IPS-15b (cell line): ENCODE results near the gene EIF2S1.
A peak's percentile ranks its signal among the peaks of the same experiment; 100 is the strongest.
"Not testable (repeated sequence)": the region's sequence is repeated elsewhere in the genome, so short reads cannot be mapped to it uniquely, and the experiment has no call there.

Experiments
- H3K27me3 ChIP-seq: one replicate; pipeline ENCODE4 v1.6.1; 2013; ENCODE audit warnings: low read length; ENCODE audit not compliant: control insufficient read depth, insufficient read depth
- H3K36me3 ChIP-seq: one replicate; pipeline ENCODE4 v1.6.1; 2013; ENCODE audit warnings: low read length; ENCODE audit not compliant: control insufficient read depth, insufficient read depth
- H3K4me1 ChIP-seq: one replicate; pipeline ENCODE4 v1.6.1; 2013; ENCODE audit warnings: mild to moderate bottlenecking, low read length; ENCODE audit not compliant: control insufficient read depth, insufficient read depth
- H3K4me3 ChIP-seq: one replicate; pipeline ENCODE4 v1.5.1; 2013; ENCODE audit warnings: low read depth, low read length
- H3K9ac ChIP-seq: one replicate; pipeline ENCODE4 v1.6.1; 2013; ENCODE audit warnings: low read depth, mild to moderate bottlenecking, low read length
- H3K9me3 ChIP-seq: one replicate; pipeline ENCODE4 v1.6.1; 2013; ENCODE audit warnings: mild to moderate bottlenecking, low read length; ENCODE audit not compliant: control insufficient read depth, insufficient read depth

EIF2S1 gene

GRCh38 chr14:67359775-67360469, at the start of gene EIF2S1, which contains the start of gene ATP6V1D:
TSS of gene EIF2S1 (plus strand) at chr14:67360328. CDS start at chr14:67364768, 4,440 bp downstream.
TSS of gene ATP6V1D (minus strand) at chr14:67359804. CDS start at chr14:67359698, 106 bp downstream.
- Histone ChIP-seq H3K4me3 (peak within 1 kb of the TSS; percentile 96), H3K9me3 (no peaks in the 10 kb centered on the region), H3K27me3 (no peaks in the 10 kb centered on the region), H3K36me3 (peaks cover 3% of the 10 kb centered on the region), H3K4me1 (peaks cover 3% of the 10 kb centered on the region), H3K9ac (peak within 1 kb of the TSS; percentile 99)

DNA sequence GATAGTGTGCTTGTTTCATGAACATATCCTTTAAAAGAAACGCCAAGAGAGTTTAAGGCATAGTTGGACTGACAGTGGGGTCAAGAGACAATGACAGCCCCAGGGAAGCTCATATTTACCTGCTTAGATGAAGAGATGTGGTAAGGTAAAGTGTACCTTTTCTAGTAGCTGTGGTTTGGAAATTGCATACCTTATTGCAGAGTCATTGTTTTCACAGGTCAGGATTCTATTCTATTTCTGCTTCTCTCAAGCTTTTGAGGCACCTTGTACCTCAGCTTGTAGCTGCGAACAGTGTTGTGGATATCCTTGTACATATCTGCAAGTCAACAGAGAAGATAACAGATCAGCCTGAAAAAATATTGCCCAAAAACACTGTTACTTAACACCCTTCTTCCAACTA, 48.3 kb upstream of the EIF2S1 start:
- Histone ChIP-seq H3K4me3 (no peak overlapping the region), H3K36me3 (no peaks in the 10 kb centered on the region), H3K9me3 (no peaks in the 10 kb centered on the region), H3K27me3 (no peaks in the 10 kb centered on the region), H3K9ac (no peak overlapping the region), H3K4me1 (no peaks in the 10 kb centered on the region)

GRCh38 chr14:67313153-67313552, 47.0 kb upstream of the EIF2S1 start:
- Histone ChIP-seq H3K4me1 (no peaks in the 10 kb centered on the region), H3K27me3 (no peaks in the 10 kb centered on the region), H3K9me3 (no peaks in the 10 kb centered on the region), H3K4me3 (no peak overlapping the region), H3K36me3 (no peaks in the 10 kb centered on the region), H3K9ac (no peak overlapping the region)

DNA sequence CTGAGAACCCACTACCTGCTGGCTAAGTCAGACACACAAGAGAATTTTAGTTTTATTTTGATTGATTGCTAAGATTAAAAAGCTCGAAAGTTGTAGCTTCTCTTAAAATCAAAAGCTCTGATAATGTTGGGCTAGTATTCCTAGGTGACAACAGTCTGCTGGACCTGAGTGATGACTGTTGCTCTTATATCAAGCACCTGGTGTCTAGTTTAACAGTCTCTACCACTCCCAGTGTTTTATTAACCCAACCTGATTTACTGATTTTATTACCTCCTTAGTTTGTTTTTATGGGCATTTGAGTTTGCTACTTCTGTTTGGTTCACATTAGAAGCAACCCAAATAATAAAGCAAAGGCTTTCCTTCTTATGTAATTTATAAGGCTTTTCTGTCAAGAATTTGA, 42.3 kb upstream of the EIF2S1 start:
- Histone ChIP-seq H3K36me3 (no peaks in the 10 kb centered on the region), H3K9ac (no peak overlapping the region), H3K9me3 (no peaks in the 10 kb centered on the region), H3K4me3 (no peak overlapping the region), H3K27me3 (no peaks in the 10 kb centered on the region), H3K4me1 (no peaks in the 10 kb centered on the region)

GRCh38 chr14:67319142-67319541, 41.0 kb upstream of the EIF2S1 start:
- H3K9ac ChIP-seq: no peak overlapping the region
- no peak overlapping the region for H3K4me3 ChIP-seq
- no peaks in the 10 kb centered on the region for H3K27me3 ChIP-seq
- H3K4me1 ChIP-seq: no peaks in the 10 kb centered on the region
- H3K36me3 ChIP-seq: no peaks in the 10 kb centered on the region
- no peaks in the 10 kb centered on the region for H3K9me3 ChIP-seq

DNA sequence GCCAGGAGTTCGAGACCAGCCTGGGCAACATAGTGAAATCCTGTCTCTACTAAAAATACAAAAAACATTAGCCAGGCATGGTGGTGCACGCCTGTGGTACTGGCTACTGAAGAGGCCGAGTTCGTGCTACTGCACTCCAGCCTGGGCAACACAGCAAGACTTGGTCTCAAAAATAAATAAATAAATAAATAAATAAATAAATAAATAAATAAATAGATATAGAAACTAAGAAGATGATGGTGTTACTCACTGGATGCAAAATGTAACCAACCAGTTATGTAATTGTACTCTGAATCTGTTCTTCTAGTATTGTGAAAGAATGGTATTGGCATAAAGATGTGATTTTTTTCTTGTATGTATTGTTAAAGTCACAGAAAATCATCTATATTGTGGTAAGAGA, 30.5 kb upstream of the EIF2S1 start:
- H3K4me1 ChIP-seq, H3K36me3 ChIP-seq, H3K9me3 ChIP-seq, H3K27me3 ChIP-seq, H3K9ac ChIP-seq, H3K4me3 ChIP-seq: not testable (repeated sequence)

DNA sequence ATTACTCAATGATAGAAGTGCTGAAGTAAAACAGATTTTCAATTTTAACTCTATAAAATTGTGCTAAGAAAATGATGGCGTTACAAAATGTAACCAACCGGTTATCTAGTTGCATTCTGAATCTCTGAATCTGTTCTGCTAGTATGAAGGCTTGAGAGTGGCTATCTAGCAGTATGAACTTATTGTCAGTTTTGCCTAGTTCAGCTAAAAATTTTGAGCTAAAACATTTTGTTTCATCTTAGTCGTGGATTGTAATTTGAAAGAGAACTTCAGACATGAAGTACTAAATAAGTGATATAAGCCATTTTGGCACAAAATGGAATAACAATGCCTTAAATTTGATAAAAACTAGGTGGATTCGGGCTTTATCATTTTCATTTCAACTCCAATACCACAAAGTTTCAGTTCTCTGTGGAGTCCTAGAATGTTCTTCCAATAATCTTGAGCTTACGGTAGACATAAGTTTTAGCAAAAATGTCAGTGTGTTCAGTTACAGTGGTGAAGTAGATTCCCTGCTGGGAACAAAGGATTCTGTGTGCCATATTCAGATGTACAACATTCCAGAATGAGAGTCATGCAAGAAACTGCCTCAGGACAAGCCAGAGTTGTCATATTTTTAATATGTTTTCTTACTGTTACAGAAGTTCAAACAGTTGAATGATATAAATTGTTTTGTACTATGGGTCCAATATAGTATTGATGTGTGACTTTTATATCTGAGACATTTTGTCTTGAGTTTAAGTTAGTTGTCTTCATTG, 28.6 kb upstream of the EIF2S1 start:
- H3K9ac ChIP-seq: no peak overlapping the region
- peaks cover 11% of the 10 kb centered on the region for H3K36me3 ChIP-seq

GRCh38 chr14:67332468-67332867, 27.7 kb upstream of the EIF2S1 start:
- no peaks in the 10 kb centered on the region for H3K27me3 ChIP-seq
- peaks cover 11% of the 10 kb centered on the region for H3K36me3 ChIP-seq
- H3K9me3 ChIP-seq: no peaks in the 10 kb centered on the region
- no peaks in the 10 kb centered on the region for H3K4me1 ChIP-seq
- no peak overlapping the region for H3K9ac ChIP-seq
- H3K4me3 ChIP-seq: no peak overlapping the region

More for the DNA sequence above, 28.6 kb upstream of the EIF2S1 start:
- H3K4me1 ChIP-seq: no peaks in the 10 kb centered on the region
- no peak overlapping the region for H3K4me3 ChIP-seq
- H3K27me3 ChIP-seq: no peaks in the 10 kb centered on the region
- no peaks in the 10 kb centered on the region for H3K9me3 ChIP-seq

DNA sequence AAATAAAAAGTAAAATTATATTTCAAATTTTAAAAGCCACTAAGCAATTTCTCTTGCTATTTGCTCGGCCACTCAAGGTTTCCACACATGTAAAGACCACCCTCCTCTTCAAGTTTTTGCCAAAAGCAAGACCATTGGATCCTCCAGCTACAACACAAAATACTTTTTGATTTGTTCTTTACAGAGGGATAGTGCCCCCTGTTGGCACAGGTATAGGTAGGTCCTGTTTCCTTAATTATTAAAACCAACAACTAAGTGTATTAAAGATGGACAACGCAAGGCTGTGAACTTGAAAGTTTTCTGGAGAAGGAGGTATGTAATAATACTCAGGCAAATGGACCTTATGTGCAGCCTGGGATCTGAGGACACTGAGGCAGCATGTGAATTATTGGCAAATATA, 24.3 kb upstream of the EIF2S1 start:
- Histone ChIP-seq H3K9me3 (no peaks in the 10 kb centered on the region), H3K9ac (no peak overlapping the region), H3K4me3 (no peak overlapping the region), H3K4me1 (no peaks in the 10 kb centered on the region), H3K36me3 (peaks cover 23% of the 10 kb centered on the region), H3K27me3 (no peaks in the 10 kb centered on the region)

GRCh38 chr14:67341231-67341630, 18.9 kb upstream of the EIF2S1 start:
- not testable (repeated sequence) for H3K9me3 ChIP-seq, H3K27me3 ChIP-seq, H3K4me3 ChIP-seq, H3K4me1 ChIP-seq, H3K9ac ChIP-seq
- peaks cover 18% of the 10 kb centered on the region for H3K36me3 ChIP-seq

DNA sequence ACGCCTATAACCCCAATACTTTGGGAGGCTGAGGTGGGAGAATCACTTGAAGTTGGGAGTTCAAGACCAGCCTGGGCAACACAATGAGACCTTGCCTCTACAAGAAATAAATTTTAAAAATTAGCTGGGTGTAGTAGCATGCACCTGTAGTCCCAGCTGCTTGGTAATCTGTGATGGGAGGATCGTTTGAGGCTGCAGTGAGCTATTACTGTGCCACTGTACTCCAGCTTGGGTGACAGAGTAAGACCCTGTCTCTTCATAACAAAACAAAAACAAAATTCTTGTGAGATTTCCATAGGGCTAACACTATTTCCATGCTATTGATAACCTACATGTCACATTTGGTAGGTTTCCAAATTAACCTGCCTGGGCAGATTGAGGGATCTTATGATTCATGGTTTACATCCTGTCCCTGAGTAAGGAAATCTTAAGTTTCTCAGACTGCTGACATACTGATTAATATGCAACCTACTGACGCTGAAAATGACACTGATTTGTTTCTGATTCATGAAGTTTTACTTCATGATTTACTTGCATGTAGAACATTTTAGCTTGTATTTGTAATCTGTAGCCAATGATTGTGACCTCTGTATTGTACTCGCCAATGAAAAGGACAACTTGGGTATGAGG, 16.4 kb upstream of the EIF2S1 start:
- Histone ChIP-seq H3K27me3 (no peaks in the 10 kb centered on the region), H3K9me3 (no peaks in the 10 kb centered on the region), H3K4me3 (no peak overlapping the region), H3K9ac (no peak overlapping the region), H3K36me3 (peaks cover 16% of the 10 kb centered on the region), H3K4me1 (no peaks in the 10 kb centered on the region)

- H3K9ac ChIP-seq: no peak overlapping the region
- peaks cover 13% of the 10 kb centered on the region for H3K36me3 ChIP-seq
- H3K9me3 ChIP-seq: no peaks in the 10 kb centered on the region
- H3K27me3 ChIP-seq: no peaks in the 10 kb centered on the region
- no peak overlapping the region for H3K4me3 ChIP-seq
- H3K4me1 ChIP-seq: no peaks in the 10 kb centered on the region
Measured at GRCh38 chr14:67345583-67345982, 14.5 kb upstream of the EIF2S1 start.
